Measurements from ENCODE around the gene SPRING1.

SPRING1 gene

GRCh38 chr12:116717466-116718437, 20.1 kb downstream of the SPRING1 start (continued):
- peak; percentile 83 for TF ChIP-seq ZNF660 (tag by site-specific recombination; IDR thresholded peaks at IDR 0.05)
- no peak for TF ChIP-seq GLI4 (tag by site-specific recombination; IDR thresholded peaks at IDR 0.05)
- peak; percentile 88 for TF ChIP-seq WT1 (tag by site-specific recombination; IDR thresholded peaks at IDR 0.05)
- peak; percentile 81 for TF ChIP-seq ZNF341 (tag by site-specific recombination; IDR thresholded peaks at IDR 0.05; ENCODE audit: low read depth)
- no peak for TF ChIP-seq ZNF350 (tag by site-specific recombination; IDR thresholded peaks at IDR 0.05)
- TF ChIP-seq SETDB1 (IDR thresholded peaks at IDR 0.05; ENCODE audit: insufficient read length, low read length): no peak
- TF ChIP-seq, protein P1, sequence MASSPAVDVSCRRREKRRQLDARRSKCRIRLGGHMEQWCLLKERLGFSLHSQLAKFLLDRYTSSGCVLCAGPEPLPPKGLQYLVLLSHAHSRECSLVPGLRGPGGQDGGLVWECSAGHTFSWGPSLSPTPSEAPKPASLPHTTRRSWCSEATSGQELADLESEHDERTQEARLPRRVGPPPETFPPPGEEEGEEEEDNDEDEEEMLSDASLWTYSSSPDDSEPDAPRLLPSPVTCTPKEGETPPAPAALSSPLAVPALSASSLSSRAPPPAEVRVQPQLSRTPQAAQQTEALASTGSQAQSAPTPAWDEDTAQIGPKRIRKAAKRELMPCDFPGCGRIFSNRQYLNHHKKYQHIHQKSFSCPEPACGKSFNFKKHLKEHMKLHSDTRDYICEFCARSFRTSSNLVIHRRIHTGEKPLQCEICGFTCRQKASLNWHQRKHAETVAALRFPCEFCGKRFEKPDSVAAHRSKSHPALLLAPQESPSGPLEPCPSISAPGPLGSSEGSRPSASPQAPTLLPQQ (tag by site-specific recombination; IDR thresholded peaks at IDR 0.05): peak; percentile 49; the same call in 1 of the 2 replicates
- 0 out of 2 replicates have a peak, but pooled peaks have one; percentile 86 for TF ChIP-seq ZNF837 (tag by site-specific recombination; IDR thresholded peaks at IDR 0.05)
- TF ChIP-seq ZFHX2 (tag by site-specific recombination; conservative IDR thresholded peaks at IDR 0.05): no peak

DNA sequence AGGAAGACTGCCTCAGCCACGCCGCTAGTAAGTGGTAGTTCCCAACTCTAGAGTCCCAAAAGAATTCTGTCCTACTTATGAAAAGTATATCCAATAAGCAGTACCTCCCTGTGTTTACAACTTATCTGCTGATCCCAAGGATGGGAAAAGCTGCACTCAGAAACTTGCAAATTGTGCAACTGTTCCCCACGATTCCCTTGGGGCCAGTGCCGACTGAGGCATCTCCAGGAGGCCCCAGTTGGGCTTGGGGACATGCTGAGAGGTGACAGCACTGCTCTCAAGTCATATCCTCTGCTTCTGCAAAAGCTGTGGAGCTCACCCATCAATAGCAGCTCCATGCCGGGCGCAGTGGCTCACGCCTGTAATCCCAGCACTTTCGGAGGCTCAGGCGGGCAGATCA, 23.7 kb downstream of the SPRING1 start:
- H3K4me3 ChIP-seq (ENCODE audit: low read depth, low read length): no peak overlapping the region
- ChIA-PET POLR2A (no interaction called here), CTCF (interaction anchor here (0.8 to 1.1 kb wide), 2 partner anchors 11 to 13 kb away, joined by 3 read pairs; no protein-coding TSS in a partner anchor)
- 0 out of 2 replicates have a peak, but pooled peaks have one; percentile 38 for TF ChIP-seq ZNF423 (tag by site-specific recombination; IDR thresholded peaks at IDR 0.05)
- no peak for TF ChIP-seq SP7 (tag by site-specific recombination; IDR thresholded peaks at IDR 0.05)
- no peak for TF ChIP-seq HOXC10 (CRISPR knock-in tag; IDR thresholded peaks at IDR 0.05)
- TF ChIP-seq ZNF449 (tag by site-specific recombination; IDR thresholded peaks at IDR 0.05): peak; percentile 75
- TF ChIP-seq, protein P2, sequence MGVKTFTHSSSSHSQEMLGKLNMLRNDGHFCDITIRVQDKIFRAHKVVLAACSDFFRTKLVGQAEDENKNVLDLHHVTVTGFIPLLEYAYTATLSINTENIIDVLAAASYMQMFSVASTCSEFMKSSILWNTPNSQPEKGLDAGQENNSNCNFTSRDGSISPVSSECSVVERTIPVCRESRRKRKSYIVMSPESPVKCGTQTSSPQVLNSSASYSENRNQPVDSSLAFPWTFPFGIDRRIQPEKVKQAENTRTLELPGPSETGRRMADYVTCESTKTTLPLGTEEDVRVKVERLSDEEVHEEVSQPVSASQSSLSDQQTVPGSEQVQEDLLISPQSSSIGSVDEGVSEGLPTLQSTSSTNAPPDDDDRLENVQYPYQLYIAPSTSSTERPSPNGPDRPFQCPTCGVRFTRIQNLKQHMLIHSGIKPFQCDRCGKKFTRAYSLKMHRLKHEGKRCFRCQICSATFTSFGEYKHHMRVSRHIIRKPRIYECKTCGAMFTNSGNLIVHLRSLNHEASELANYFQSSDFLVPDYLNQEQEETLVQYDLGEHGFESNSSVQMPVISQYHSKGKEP (tag by site-specific recombination; IDR thresholded peaks at IDR 0.05): peak; percentile 51
- TF ChIP-seq ZIC2 (tag by site-specific recombination; IDR thresholded peaks at IDR 0.05): peak; percentile 72
- TF ChIP-seq ZNF548 (tag by site-specific recombination; IDR thresholded peaks at IDR 0.05): no peak
- no peak for TF ChIP-seq REST (tag by site-specific recombination; IDR thresholded peaks at IDR 0.05)
- TF ChIP-seq, protein P3, sequence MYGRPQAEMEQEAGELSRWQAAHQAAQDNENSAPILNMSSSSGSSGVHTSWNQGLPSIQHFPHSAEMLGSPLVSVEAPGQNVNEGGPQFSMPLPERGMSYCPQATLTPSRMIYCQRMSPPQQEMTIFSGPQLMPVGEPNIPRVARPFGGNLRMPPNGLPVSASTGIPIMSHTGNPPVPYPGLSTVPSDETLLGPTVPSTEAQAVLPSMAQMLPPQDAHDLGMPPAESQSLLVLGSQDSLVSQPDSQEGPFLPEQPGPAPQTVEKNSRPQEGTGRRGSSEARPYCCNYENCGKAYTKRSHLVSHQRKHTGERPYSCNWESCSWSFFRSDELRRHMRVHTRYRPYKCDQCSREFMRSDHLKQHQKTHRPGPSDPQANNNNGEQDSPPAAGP (tag by site-specific recombination; IDR thresholded peaks at IDR 0.05): no peak
- peak; percentile 12; the same call in 1 of the 2 replicates for TF ChIP-seq ZNF580 (tag by site-specific recombination; IDR thresholded peaks at IDR 0.05)
- no peak overlapping the region for H3K27ac ChIP-seq (ENCODE audit: extremely low read depth, low read depth, low read length)
- H3K9me3 ChIP-seq (ENCODE audit: control insufficient read depth, insufficient read depth, low read depth, low read length): no peaks in the 10 kb centered on the region
- peaks cover 0 to 11% of the 10 kb centered on the region in 2 experiments; a peak in 1 of 3 replicates for H3K36me3 ChIP-seq (ENCODE audit: control insufficient read depth in 2 of 2, insufficient read depth in 1 of 2, low read length in 2 of 2)
- peaks cover 35% of the 10 kb centered on the region for H3K4me1 ChIP-seq (ENCODE audit: control insufficient read depth, insufficient read depth, low read length)
